K562 (cell line): Measurements from ENCODE around the gene CREB3L1. TPM values are rescaled to one million over a fixed set of nuclear protein-coding genes. Genes with fewer than 3 reads are reported as not detected.

Experiments
- BRCA1 ChIP-seq, 2 experiments: fragments of 450-650 bp in 1 of 2; sonication (generic) in 1 of 2; formaldehyde crosslinking in 1 of 2; IDR thresholded peaks; 2 replicates each; pipeline versions ENCODE4 v1.5.0 to v1.6.1; 2017 to 2020; ENCODE audit warnings: mild to moderate bottlenecking in 1 of 2, missing genetic modification reagents in 1 of 2
- CHCHD3 ChIP-seq: fragments of 250-450 bp; sonication (Bioruptor Pico); IDR thresholded peaks from 2 replicates; pipeline ENCODE4 v2.1.2; 2022; ENCODE audit warnings: mild to moderate bottlenecking
- EP400 ChIP-seq: fragments of 450-650 bp; IDR thresholded peaks from 2 replicates; pipeline ENCODE4 v1.6.1; 2017; ENCODE audit warnings: antibody characterized with exemption, mild to moderate bottlenecking, moderate library complexity
- FOXK2 ChIP-seq, 2 experiments: fragments of 450-650 bp; IDR thresholded peaks in 1 of 2; conservative IDR thresholded peaks in 1 of 2; 2 replicates each; pipeline ENCODE4 v1.6.1; 2016; ENCODE audit warnings: low read depth in 2 of 2, mild to moderate bottlenecking in 1 of 2
- HDAC2 ChIP-seq: fragments of 450-650 bp; IDR thresholded peaks from 2 replicates; pipeline ENCODE4 v1.6.1; 2016; ENCODE audit warnings: mild to moderate bottlenecking
- HSF4 ChIP-seq: fragments of 250-450 bp; sonication (Bioruptor Pico); IDR thresholded peaks from 2 replicates; pipeline ENCODE4 v2.1.2; 2022; ENCODE audit warnings: mild to moderate bottlenecking, moderate library complexity, borderline replicate concordance
- JUN ChIP-seq, 2 experiments: sonication (generic) in 1 of 2; formaldehyde crosslinking in 1 of 2; IDR thresholded peaks; 2 replicates each; pipeline versions ENCODE4 v1.6.1 to v1.8.0; 2012 to 2022; ENCODE audit warnings: borderline replicate concordance in 2 of 2, mild to moderate bottlenecking in 2 of 2, improper control_type of control experiment in 1 of 2, low read depth in 1 of 2, low read length in 1 of 2, missing genetic modification reagents in 1 of 2
- KDM4B ChIP-seq, 2 experiments: fragments of 450-650 bp in 1 of 2; sonication (generic) in 1 of 2; IDR thresholded peaks; 2 replicates each; pipeline ENCODE4 v1.6.1; 2016 to 2017; ENCODE audit warnings: borderline replicate concordance in 2 of 2, antibody characterized with exemption in 1 of 2, low read depth in 1 of 2, mild to moderate bottlenecking in 1 of 2
- KDM5B ChIP-seq: fragments of 200-600 bp; sonication (generic); IDR thresholded peaks from 2 replicates; pipeline ENCODE4 v1.6.1; 2012; ENCODE audit warnings: low read depth, mild to moderate bottlenecking, moderate library complexity, low read length, control low read depth, inconsistent platforms; ENCODE audit not compliant: insufficient replicate concordance
- RFX5 ChIP-seq: IDR thresholded peaks from 2 replicates; pipeline ENCODE4 v1.6.1; 2011; ENCODE audit warnings: low read depth, mild to moderate bottlenecking, improper control_type of control experiment, low read length
- SIRT6 ChIP-seq: IDR thresholded peaks from one replicate; pipeline ENCODE4 v1.6.1; 2012; ENCODE audit warnings: low read depth, mild to moderate bottlenecking, control low read depth, inconsistent platforms, low read length, moderate library complexity
- TCF7L2 ChIP-seq: fragments of 150-350 bp; IDR thresholded peaks from 2 replicates; pipeline ENCODE4 v1.6.1; 2016; ENCODE audit warnings: low read depth, mild to moderate bottlenecking, low read length, moderate library complexity
- TEAD1 ChIP-seq, 2 experiments: fragments of 450-650 bp in 1 of 2; sonication (generic) in 1 of 2; formaldehyde crosslinking; IDR thresholded peaks; 2 replicates each; pipeline versions ENCODE4 v1.4.0 to v1.8.0; 2020 to 2022; ENCODE audit warnings: mild to moderate bottlenecking in 2 of 2, missing genetic modification reagents in 1 of 2
- ZNF282 ChIP-seq: sonication (generic); formaldehyde crosslinking; IDR thresholded peaks from 2 replicates; pipeline ENCODE4 v1.8.1; 2023; ENCODE audit warnings: missing genetic modification reagents
- polyA plus RNA-seq, 8 experiments: library from polyadenylated mRNA; depleted of rRNA in 4 of 8; stranded (reverse) in 5 of 8; unstranded in 3 of 8; fragments of >200 nt; fragmentation: Nextera tagmentation in 2 of 8; fragmentation: Illumina TruSeq in 1 of 8; extraction: Ambion mirVana in 2 of 8; extraction: Trizol in 1 of 8; gene quantifications; 2 replicates each; pipeline versions ENCODE4 v1.2.1 to v1.2.3, GENCODE V29; 2011 to 2014; ENCODE audit warnings: inconsistent platforms in 1 of 8, missing spikeins in 1 of 8
- total RNA-seq, 7 experiments: library from RNA; depleted of rRNA in 6 of 7; stranded (reverse); fragments of >200 nt in 6 of 7; fragmentation: Illumina TruSeq in 2 of 7; extraction: Trizol in 2 of 7; gene quantifications; 2 replicates each; pipeline versions ENCODE4 v1.2.1 to v1.2.3, GENCODE V29; 2011 to 2021; ENCODE audit warnings: low replicate concordance in 1 of 7
- TF ChIP-seq, protein P1 (sequence below): fragments of 250-450 bp; sonication (Bioruptor Pico); IDR thresholded peaks from 2 replicates; pipeline ENCODE4 v1.5.0; 2022; ENCODE audit warnings: mild to moderate bottlenecking
- TF ChIP-seq, protein P2 (sequence below): fragments of 450-650 bp; formaldehyde crosslinking; conservative IDR thresholded peaks from 2 replicates; pipeline ENCODE4 v1.4.0; 2022; ENCODE audit warnings: mild to moderate bottlenecking, missing genetic modification characterization
- TF ChIP-seq, protein P3 (sequence below): fragments of 450-650 bp; IDR thresholded peaks from one replicate; pipeline ENCODE4 v1.6.1; 2018; ENCODE audit warnings: mild to moderate bottlenecking, moderate library complexity; ENCODE audit not compliant: partially characterized antibody

Gene CREB3L1
- total and polyA plus RNA-seq, 9 of the 15 experiments (the other 6 are each of a cell fraction or from before 2014, with no cell fraction given) = 1.2 to 27.6 (median 3.7) TPM

DNA sequence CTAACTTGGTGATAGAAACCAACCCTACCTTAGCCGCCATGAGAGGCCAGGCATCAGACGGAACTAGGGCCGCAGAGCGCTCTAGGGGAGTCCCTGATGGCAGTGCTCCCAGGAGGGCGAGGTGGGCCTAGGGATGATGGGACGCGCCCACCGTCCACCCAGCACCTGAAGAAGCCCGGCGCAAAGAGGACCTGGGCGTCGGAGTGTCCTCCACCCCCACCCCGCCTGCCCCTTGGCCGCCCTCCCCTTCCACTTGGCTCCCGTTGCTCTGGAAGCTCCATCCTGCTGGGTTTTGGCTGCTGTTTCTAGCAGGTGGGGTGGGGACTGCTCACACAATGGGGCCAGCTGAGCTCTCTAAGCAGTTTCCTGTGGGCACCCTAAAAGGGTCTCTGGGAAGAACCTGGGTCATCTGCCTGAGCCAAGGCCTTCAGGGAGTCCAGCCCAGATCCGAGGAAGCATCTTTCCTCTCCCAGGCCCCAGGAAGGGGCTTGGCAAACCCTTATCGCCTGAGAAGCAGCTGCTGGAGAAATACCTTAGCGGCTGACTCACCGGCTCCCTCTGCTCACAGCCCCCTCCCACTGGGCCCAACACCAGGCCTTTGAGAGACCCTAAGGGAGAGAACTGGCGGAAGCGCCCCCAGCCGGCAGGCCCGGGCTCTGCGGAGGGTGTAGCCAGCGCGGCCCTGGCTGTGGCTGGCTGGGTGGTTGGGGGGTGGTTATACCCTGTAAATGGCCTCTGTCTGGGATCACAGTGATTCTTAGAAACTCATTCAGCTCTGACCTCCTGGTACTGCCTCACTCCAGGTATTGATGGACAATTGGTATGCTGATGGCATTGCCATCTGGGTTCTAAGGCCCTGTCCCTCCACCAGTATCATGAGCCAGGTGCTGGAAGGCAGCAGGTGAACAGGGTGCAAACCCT, 19.3 kb downstream of the CREB3L1 start (continued):
- TF ChIP-seq FOXK2 (conservative IDR thresholded peaks at IDR 0.05 in 1 of 2, IDR thresholded peaks at IDR 0.05 in 1 of 2; ENCODE audit: low read depth in 2 of 2) (no peak), EP400 (peak; percentile 39; the same call in 1 of the 2 replicates), HSF4 (CRISPR knock-in tag) (no peak), JUN (IDR thresholded peaks at IDR 0.05; ENCODE audit: borderline replicate concordance, low read depth, low read length) (peak; percentile 96), JUN (CRISPR knock-in tag; IDR thresholded peaks at IDR 0.05; ENCODE audit: borderline replicate concordance) (no peak), ZNF282 (CRISPR knock-in tag) (no peak), BRCA1 (IDR thresholded peaks at IDR 0.05) (no peak), BRCA1 (CRISPR knock-in tag; IDR thresholded peaks at IDR 0.05) (no peak), TEAD1 (CRISPR knock-in tag; IDR thresholded peaks at IDR 0.05) (peak; percentile 91 to 98), CHCHD3 (CRISPR knock-in tag) (no peak), TCF7L2 (no peak), SIRT6 (no peak), KDM4B (IDR thresholded peaks at IDR 0.05; ENCODE audit: borderline replicate concordance in 2 of 2, low read depth in 1 of 2) (no peak), RFX5 (no peak), KDM5B (no peak), HDAC2 (peak; percentile 74; the same call in 1 of the 2 replicates)
- TF ChIP-seq, protein P1, sequence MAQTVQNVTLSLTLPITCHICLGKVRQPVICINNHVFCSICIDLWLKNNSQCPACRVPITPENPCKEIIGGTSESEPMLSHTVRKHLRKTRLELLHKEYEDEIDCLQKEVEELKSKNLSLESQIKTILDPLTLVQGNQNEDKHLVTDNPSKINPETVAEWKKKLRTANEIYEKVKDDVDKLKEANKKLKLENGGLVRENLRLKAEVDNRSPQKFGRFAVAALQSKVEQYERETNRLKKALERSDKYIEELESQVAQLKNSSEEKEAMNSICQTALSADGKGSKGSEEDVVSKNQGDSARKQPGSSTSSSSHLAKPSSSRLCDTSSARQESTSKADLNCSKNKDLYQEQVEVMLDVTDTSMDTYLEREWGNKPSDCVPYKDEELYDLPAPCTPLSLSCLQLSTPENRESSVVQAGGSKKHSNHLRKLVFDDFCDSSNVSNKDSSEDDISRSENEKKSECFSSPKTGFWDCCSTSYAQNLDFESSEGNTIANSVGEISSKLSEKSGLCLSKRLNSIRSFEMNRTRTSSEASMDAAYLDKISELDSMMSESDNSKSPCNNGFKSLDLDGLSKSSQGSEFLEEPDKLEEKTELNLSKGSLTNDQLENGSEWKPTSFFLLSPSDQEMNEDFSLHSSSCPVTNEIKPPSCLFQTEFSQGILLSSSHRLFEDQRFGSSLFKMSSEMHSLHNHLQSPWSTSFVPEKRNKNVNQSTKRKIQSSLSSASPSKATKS (CRISPR knock-in tag) = no peak
- TF ChIP-seq, protein P2, sequence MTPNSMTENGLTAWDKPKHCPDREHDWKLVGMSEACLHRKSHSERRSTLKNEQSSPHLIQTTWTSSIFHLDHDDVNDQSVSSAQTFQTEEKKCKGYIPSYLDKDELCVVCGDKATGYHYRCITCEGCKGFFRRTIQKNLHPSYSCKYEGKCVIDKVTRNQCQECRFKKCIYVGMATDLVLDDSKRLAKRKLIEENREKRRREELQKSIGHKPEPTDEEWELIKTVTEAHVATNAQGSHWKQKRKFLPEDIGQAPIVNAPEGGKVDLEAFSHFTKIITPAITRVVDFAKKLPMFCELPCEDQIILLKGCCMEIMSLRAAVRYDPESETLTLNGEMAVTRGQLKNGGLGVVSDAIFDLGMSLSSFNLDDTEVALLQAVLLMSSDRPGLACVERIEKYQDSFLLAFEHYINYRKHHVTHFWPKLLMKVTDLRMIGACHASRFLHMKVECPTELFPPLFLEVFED = no peak
- TF ChIP-seq, protein P3, sequence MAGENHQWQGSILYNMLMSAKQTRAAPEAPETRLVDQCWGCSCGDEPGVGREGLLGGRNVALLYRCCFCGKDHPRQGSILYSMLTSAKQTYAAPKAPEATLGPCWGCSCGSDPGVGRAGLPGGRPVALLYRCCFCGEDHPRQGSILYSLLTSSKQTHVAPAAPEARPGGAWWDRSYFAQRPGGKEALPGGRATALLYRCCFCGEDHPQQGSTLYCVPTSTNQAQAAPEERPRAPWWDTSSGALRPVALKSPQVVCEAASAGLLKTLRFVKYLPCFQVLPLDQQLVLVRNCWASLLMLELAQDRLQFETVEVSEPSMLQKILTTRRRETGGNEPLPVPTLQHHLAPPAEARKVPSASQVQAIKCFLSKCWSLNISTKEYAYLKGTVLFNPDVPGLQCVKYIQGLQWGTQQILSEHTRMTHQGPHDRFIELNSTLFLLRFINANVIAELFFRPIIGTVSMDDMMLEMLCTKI = no peak
